ENCODE results near the gene TAF11. TPM values are rescaled to one million over a fixed set of nuclear protein-coding genes. Genes with fewer than 3 reads are reported as not detected.

The TAF11 gene
- total RNA-seq, 1 donor from 2014 or later = 48.6 TPM

- H3K36me3 Mint-ChIP-seq (ENCODE audit: low read depth) = no peaks in the 10 kb centered on the region
- no peak overlapping the region for H3K4me3 Mint-ChIP-seq
- no peak for DNase-seq (ENCODE audit: low read depth, low spot score)
- TF ChIP-seq CTCF (conservative IDR thresholded peaks at IDR 0.05) = no peak
- no peak overlapping the region for H3K27ac Mint-ChIP-seq (ENCODE audit: unreplicated experiment)
- peaks cover 5% of the 10 kb centered on the region for H3K4me1 Mint-ChIP-seq
- H3K27me3 Mint-ChIP-seq (ENCODE audit: low read depth) = no peaks in the 10 kb centered on the region
- no peaks in the 10 kb centered on the region for H3K9me3 Mint-ChIP-seq
Observed at GRCh38 chr6:34928695-34929094, 40.9 kb upstream of the TAF11 start.

- Mint-ChIP-seq H3K4me1 (peaks cover 5% of the 10 kb centered on the region), H3K27ac (ENCODE audit: unreplicated experiment) (no peak overlapping the region), H3K4me3 (no peak overlapping the region), H3K36me3 (ENCODE audit: low read depth) (no peaks in the 10 kb centered on the region), H3K9me3 (no peaks in the 10 kb centered on the region), H3K27me3 (ENCODE audit: low read depth) (no peaks in the 10 kb centered on the region)
- DNase-seq (ENCODE audit: low read depth, low spot score) = no peak
- no peak for TF ChIP-seq CTCF (conservative IDR thresholded peaks at IDR 0.05)
Observed at GRCh38 chr6:34928220-34928619, 40.4 kb upstream of the TAF11 start.

GRCh38 chr6:34926655-34927054 is 38.8 kb upstream of the TAF11 start:
- Mint-ChIP-seq H3K4me3 (no peak overlapping the region), H3K27me3 (ENCODE audit: low read depth) (no peaks in the 10 kb centered on the region), H3K27ac (ENCODE audit: unreplicated experiment) (no peak overlapping the region), H3K36me3 (ENCODE audit: low read depth) (no peaks in the 10 kb centered on the region), H3K4me1 (peaks cover 5% of the 10 kb centered on the region), H3K9me3 (no peaks in the 10 kb centered on the region)
- no peak for TF ChIP-seq CTCF (conservative IDR thresholded peaks at IDR 0.05)
- no peak for DNase-seq (ENCODE audit: low read depth, low spot score)

- no peak for DNase-seq (ENCODE audit: low read depth, low spot score)
- Mint-ChIP-seq H3K9me3 (no peaks in the 10 kb centered on the region), H3K27me3 (ENCODE audit: low read depth) (no peaks in the 10 kb centered on the region), H3K4me3 (no peak overlapping the region), H3K27ac (ENCODE audit: unreplicated experiment) (peak overlapping the region; percentile 82), H3K36me3 (ENCODE audit: low read depth) (no peaks in the 10 kb centered on the region), H3K4me1 (peaks cover 5% of the 10 kb centered on the region)
- no peak for TF ChIP-seq CTCF (conservative IDR thresholded peaks at IDR 0.05)
Observed at GRCh38 chr6:34924831-34925625, 37.2 kb upstream of the TAF11 start.

- no peak for DNase-seq (ENCODE audit: low read depth, low spot score)
- no peak for TF ChIP-seq CTCF (conservative IDR thresholded peaks at IDR 0.05)
- Mint-ChIP-seq H3K27me3 (ENCODE audit: low read depth) (no peaks in the 10 kb centered on the region), H3K4me3 (no peak overlapping the region), H3K9me3 (no peaks in the 10 kb centered on the region), H3K4me1 (peaks cover 5% of the 10 kb centered on the region), H3K36me3 (ENCODE audit: low read depth) (no peaks in the 10 kb centered on the region), H3K27ac (ENCODE audit: unreplicated experiment) (no peak overlapping the region)
Observed at GRCh38 chr6:34922177-34922663, 34.4 kb upstream of the TAF11 start.
